GM12891 (cell line): ENCODE data around the gene VWC2.

Experiments
- DNase-seq: peaks from one replicate; pipeline ENCODE4 v3.0.0; 2011; ENCODE audit warnings: low spot score; ENCODE audit not compliant: insufficient read length
- FAIRE-seq: peaks from 2 replicates; lab custom pipeline; 2011; peaks lifted over from hg19 to GRCh38; lab: Jason Lieb, UNC
- PAX5 ChIP-seq: IDR thresholded peaks from 2 replicates; pipeline ENCODE4 v1.6.1; 2011; ENCODE audit warnings: low read length, moderate library complexity, mild to moderate bottlenecking; ENCODE audit not compliant: insufficient read depth, severe bottlenecking
- POLR2A ChIP-seq: IDR thresholded peaks from 2 replicates; pipeline ENCODE4 v1.6.1; 2011; ENCODE audit warnings: low read depth, low read length, control low read depth
- POLR2AphosphoS5 ChIP-seq: IDR thresholded peaks from 2 replicates; pipeline ENCODE4 v1.6.1; 2011; ENCODE audit warnings: low read depth, low read length, control low read depth
- POU2F2 ChIP-seq: IDR thresholded peaks from 2 replicates; pipeline ENCODE4 v1.6.1; 2011; ENCODE audit warnings: low read depth, mild to moderate bottlenecking, control low read depth, low read length, moderate library complexity
- SPI1 ChIP-seq: IDR thresholded peaks from 2 replicates; pipeline ENCODE4 v1.6.1; 2011; ENCODE audit warnings: low read depth, low read length, control low read depth
- TAF1 ChIP-seq: IDR thresholded peaks from 2 replicates; pipeline ENCODE4 v1.6.1; 2011; ENCODE audit warnings: low read depth, low read length, control low read depth

The VWC2 gene

GRCh38 chr7:49781996-49782395 lies 8.6 kb downstream of the VWC2 start:
- FAIRE-seq: no peak
- no peak for DNase-seq
- TF ChIP-seq SPI1 (no peak), TAF1 (no peak), PAX5 (no peak), POLR2AphosphoS5 (no peak), POU2F2 (no peak), POLR2A (no peak)

- DNase-seq: no peak
- no peak for TF ChIP-seq SPI1
- no peak for FAIRE-seq
Observed at GRCh38 chr7:49783446-49783845, 10.0 kb downstream of the VWC2 start.

GRCh38 chr7:49787980-49788379 lies 14.5 kb downstream of the VWC2 start:
- FAIRE-seq (no peak), DNase-seq (no peak)
- no peak for TF ChIP-seq TAF1
- TF ChIP-seq SPI1: no peak
- TF ChIP-seq PAX5: no peak
- no peak for TF ChIP-seq POLR2AphosphoS5
- TF ChIP-seq POU2F2: no peak
- TF ChIP-seq POLR2A: no peak

GRCh38 chr7:49788455-49789059 lies 15.1 kb downstream of the VWC2 start:
- FAIRE-seq (no peak), DNase-seq (no peak)
- TF ChIP-seq POLR2A (no peak), SPI1 (no peak), POLR2AphosphoS5 (no peak), TAF1 (no peak), POU2F2 (no peak), PAX5 (no peak)

- FAIRE-seq: no peak
- TF ChIP-seq TAF1: no peak
- TF ChIP-seq SPI1: no peak
- TF ChIP-seq PAX5: no peak
- no peak for TF ChIP-seq POLR2AphosphoS5
- TF ChIP-seq POLR2A: no peak
- TF ChIP-seq POU2F2: no peak
- no peak for DNase-seq
Observed at GRCh38 chr7:49789736-49790135, 16.3 kb downstream of the VWC2 start.

GRCh38 chr7:49790209-49790608 lies 16.8 kb downstream of the VWC2 start:
- DNase-seq (no peak), FAIRE-seq (no peak)
- TF ChIP-seq TAF1: no peak
- TF ChIP-seq POU2F2: no peak
- no peak for TF ChIP-seq SPI1
- no peak for TF ChIP-seq PAX5
- no peak for TF ChIP-seq POLR2A
- no peak for TF ChIP-seq POLR2AphosphoS5

GRCh38 chr7:49791088-49791741 lies 17.8 kb downstream of the VWC2 start:
- FAIRE-seq: peak; percentile 88
- TF ChIP-seq POU2F2 (no peak), POLR2AphosphoS5 (no peak), PAX5 (no peak), TAF1 (no peak), SPI1 (no peak), POLR2A (no peak)
- DNase-seq: no peak

- FAIRE-seq (no peak), DNase-seq (no peak)
- no peak for TF ChIP-seq POLR2AphosphoS5
- no peak for TF ChIP-seq POU2F2
- TF ChIP-seq TAF1: no peak
- TF ChIP-seq POLR2A: no peak
- TF ChIP-seq SPI1: no peak
- TF ChIP-seq PAX5: no peak
Observed at GRCh38 chr7:49797987-49798660, 24.7 kb downstream of the VWC2 start.

- FAIRE-seq (no peak), DNase-seq (no peak)
- TF ChIP-seq TAF1: no peak
- no peak for TF ChIP-seq POU2F2
- no peak for TF ChIP-seq POLR2A
- TF ChIP-seq PAX5: no peak
- no peak for TF ChIP-seq POLR2AphosphoS5
- no peak for TF ChIP-seq SPI1
Observed at GRCh38 chr7:49800031-49800430, 26.6 kb downstream of the VWC2 start.
